D721Med (cell line): Measurements from ENCODE around the gene SLC5A2.

Experiments used
- DNase-seq: peaks from one replicate; pipeline ENCODE4 v3.0.0; 2011; ENCODE audit warnings: low spot score; ENCODE audit not compliant: insufficient read length
- FAIRE-seq: peaks from 2 replicates; lab custom pipeline; 2011; peaks lifted over from hg19 to GRCh38; lab: Jason Lieb, UNC
- TF ChIP-seq, protein P1 (sequence below): IDR thresholded peaks from 2 replicates; pipeline ENCODE4 v1.5.1; 2012; ENCODE audit warnings: mild to moderate bottlenecking, control low read depth; ENCODE audit not compliant: insufficient read depth; ENCODE audit errors: missing control alignments

Gene SLC5A2

DNA sequence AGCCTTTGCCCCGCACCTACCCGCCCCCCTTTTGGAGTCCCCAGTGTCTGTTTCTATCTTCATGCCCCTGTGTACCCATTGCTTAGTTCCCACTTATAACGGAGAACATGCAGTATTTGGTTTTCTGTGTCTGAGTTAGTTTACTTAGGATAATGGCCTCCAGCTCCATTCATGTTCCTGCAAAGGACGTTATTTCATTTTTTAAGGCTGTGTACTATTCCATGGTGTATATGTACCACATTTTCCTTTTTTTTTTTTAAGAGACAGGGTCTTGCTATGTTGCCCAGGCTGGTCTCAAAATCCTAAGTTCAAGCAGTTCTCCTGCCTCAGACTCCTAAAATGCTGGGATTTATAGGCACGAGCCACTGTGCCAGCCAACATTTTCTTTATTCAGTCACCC is 15.1 kb upstream of the SLC5A2 start:
- no peak for FAIRE-seq
- TF ChIP-seq, protein P1, sequence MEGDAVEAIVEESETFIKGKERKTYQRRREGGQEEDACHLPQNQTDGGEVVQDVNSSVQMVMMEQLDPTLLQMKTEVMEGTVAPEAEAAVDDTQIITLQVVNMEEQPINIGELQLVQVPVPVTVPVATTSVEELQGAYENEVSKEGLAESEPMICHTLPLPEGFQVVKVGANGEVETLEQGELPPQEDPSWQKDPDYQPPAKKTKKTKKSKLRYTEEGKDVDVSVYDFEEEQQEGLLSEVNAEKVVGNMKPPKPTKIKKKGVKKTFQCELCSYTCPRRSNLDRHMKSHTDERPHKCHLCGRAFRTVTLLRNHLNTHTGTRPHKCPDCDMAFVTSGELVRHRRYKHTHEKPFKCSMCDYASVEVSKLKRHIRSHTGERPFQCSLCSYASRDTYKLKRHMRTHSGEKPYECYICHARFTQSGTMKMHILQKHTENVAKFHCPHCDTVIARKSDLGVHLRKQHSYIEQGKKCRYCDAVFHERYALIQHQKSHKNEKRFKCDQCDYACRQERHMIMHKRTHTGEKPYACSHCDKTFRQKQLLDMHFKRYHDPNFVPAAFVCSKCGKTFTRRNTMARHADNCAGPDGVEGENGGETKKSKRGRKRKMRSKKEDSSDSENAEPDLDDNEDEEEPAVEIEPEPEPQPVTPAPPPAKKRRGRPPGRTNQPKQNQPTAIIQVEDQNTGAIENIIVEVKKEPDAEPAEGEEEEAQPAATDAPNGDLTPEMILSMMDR, result no peak

DNA sequence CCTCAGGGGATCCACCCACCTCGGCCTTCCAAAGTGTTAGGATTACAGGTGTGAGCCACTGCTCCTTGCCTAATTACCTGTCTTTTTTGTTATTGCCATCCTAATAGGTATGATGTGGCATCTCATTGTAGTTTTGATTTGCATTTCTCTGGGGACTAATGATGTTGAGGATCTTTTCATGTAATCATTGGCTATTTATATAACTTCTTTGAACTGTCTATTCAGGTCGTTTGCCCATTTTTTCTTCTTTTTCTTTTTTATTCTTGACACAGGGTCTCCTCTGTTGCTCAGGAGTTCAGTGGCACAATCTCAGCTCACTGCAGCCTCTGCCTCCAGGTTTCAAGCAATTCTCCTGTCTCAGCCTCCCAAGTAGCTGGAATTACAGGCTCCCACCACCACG is 12.3 kb upstream of the SLC5A2 start:
- no peak for FAIRE-seq
- TF ChIP-seq, protein P1, result no peak
- DNase-seq, result no peak

More for the DNA sequence above, 15.1 kb upstream of the SLC5A2 start:
- DNase-seq, result no peak

DNA sequence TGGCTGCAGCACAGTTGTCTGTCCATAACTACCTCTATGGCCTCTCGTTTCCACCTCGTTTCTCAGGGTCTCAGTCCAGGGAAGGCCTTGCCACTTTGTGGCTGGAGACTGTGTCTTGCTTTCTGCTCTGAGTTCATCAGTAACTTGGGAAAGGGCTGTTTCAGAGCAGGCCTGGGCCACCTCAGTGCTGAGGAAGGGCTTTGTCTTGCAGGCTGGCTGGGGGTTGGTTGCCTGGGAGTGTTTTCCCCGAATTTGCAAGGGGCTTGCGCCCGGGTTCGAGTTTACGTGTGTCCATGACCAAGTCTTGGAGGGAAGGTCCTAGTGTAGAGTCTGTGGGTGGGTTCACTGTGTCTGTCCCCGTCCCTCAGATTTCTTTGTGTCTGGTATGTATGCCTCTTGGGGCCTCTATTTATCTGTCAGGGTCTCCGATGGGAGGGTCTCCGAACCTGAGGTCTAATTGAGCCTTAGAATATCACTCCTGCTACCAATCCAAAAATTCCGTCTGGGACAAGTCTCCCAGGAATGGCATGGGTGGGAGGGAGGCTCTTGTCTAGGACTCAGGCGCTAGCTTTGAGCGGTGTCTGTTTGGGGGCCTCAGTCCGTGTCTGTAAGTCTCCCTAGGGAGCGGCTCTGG is 11.6 kb upstream of the SLC5A2 start:
- no peak for DNase-seq
- FAIRE-seq, result no peak
- TF ChIP-seq, protein P1, result no peak

DNA sequence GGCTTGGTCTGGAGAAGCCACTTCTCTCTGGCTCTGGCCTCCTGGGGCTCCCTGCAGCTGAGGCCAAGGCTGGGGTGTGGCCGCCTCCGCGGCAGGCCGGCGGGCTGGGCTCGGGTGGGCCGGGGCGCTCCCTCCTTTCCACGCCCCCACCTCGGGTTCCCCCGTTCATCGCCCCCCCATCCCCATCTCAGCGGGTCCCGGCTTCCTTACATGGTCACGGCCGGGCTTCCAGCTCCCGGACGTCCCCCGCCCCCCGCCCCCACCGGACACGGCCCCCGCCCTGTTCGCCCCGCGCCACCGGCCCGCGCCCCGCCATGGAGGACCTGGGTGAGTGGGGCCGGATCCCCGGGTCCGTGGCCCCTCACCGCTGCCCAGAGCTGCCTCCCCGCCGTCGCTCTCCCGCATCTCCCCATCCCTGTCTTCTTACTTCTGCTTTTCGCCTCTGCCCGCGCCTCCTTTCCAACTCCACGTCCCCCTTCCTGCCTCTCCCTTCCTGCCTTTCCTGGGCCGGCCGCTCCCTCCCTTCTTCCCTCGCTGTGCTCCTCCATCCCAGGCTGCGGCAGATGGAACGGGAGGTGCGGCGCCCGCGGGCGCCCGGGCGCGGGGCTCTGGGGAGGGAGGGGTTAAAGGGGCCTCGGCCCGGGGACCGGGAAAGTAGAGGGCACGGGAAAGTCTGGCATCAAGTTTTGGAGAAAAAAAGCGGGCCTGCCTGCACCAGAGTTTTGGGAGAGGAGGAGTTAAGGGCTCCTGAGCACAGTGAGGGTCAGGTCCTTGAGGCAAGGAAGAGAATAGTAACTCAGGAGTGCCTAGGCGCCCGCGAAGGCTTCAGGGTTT is 10.8 kb upstream of the SLC5A2 start, which contains the start of gene TGFB1I1:
Gene TGFB1I1 (plus strand): TSS at position 278 of the 834 bp plus-strand sequence. CDS start 37 bp downstream, at position 315.
- no peak for FAIRE-seq

DNA sequence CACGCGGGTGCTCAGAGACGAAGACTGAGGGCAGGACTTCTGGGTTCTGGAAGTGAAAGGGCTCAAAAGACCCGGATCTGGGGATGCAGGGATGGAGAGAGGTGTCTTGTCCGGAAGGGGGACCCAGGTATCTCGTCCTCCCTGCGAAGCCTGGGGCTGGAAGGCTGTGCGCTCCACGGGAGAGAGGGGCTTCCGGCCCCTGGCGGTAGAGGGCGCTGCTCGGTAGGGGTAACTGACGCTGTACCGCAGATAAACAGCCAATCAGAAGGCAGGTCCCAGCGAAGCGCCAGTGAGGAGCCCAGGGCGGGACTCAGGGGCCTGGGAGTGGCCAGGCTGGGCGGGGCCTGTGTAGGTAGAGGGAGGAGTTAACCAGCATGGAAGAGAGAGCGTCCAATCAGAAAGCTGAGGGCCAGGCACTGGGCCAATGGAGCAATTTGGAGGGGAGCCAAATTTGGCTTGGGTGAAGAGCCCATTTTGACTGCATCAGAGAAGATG is 10.2 kb upstream of the SLC5A2 start:
- FAIRE-seq, result no peak
- DNase-seq, result peak; percentile 60
- TF ChIP-seq, protein P1, result no peak

More for the DNA sequence above, 10.8 kb upstream of the SLC5A2 start, which contains the start of gene TGFB1I1:
- TF ChIP-seq, protein P1, result no peak
- peak; percentile 61 for DNase-seq

DNA sequence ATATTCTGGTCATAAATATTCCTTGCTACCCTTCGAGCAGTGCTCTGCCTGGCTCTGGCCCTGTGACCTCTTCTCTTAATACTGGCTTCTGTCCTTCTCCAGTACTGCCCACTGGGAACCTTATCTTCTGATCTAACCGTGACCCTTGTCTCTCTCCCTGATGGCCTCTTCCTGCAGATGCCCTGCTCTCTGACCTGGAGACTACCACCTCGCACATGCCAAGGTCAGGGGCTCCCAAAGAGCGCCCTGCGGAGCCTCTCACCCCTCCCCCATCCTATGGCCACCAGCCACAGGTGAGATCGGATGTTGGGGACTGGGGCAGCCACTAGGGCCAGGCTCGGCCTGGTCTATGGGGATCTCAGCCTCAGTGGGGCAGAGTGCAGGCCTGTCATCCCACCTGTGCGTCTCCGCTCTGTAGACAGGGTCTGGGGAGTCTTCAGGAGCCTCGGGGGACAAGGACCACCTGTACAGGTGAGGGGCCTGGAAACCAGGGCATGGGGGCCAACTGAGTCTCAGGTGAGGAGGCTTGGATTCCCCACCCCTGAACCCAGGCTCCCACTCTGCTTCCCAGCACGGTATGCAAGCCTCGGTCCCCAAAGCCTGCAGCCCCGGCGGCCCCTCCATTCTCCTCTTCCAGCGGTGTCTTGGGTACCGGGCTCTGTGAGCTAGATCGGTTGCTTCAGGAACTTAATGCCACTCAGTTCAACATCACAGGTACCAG is 9.5 kb upstream of the SLC5A2 start:
- no peak for DNase-seq
- no peak for FAIRE-seq
- TF ChIP-seq, protein P1, result no peak
